ENCODE measurements around the gene JAKMIP2. TPM values are rescaled to one million over a fixed set of nuclear protein-coding genes. Genes with fewer than 3 reads are reported as not detected.

Gene JAKMIP2
- total and polyA plus RNA-seq, 2 donors (not counting 3 experiments of a cell fraction or from before 2014, with no cell fraction given), result not detected

DNA sequence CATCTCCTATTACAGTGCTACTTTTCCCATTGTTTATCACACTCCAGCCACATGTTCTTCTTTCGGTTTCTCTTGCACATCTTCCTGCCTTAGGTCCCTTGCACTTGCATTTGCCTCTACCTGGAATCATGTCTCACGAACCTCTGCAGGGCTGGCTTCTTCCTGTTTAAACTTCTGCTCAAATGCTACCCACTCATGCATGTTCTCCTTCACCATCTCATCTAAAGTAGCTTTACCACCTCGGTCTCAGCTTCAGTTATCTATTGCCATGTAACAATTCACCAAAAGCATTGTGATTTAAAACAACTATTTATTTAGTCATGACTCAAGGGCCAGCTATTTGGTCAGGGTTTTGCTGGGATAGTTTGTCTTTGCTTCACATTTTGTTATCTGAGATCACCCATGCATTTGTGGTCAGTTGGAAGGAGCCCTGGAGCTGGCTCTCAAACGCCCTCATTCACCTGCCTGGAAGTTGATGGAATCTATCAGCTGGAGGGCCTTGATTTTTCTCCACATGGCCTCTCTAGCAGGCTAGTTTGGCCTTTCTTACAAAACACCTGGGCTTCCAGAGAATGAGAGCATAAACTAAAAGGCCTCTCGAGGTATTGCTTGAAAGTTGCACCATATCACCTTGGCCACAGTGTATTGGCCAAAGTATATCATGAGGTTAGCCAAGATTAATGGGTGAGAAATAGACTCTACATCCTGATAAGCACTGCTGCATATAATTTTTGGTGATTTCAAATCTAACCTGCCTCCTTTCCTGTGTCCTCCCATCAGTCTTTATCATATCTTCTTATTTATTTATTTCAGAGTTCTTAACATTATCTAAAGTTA, 27.5 kb upstream of the JAKMIP2 start:
- TF ChIP-seq POLR2AphosphoS5 (IDR thresholded peaks at IDR 0.05; ENCODE audit: insufficient read depth, low read depth, low read length) (no peak), MYC (IDR thresholded peaks at IDR 0.05; ENCODE audit: low read depth, low read length) (no peak), GATA2 (IDR thresholded peaks at IDR 0.05; ENCODE audit: insufficient read depth, insufficient read length, low read depth, low read length) (no peak), JUN (IDR thresholded peaks at IDR 0.05; ENCODE audit: borderline replicate concordance, insufficient read depth, insufficient read length, low read depth) (no peak), FOS (IDR thresholded peaks at IDR 0.05; ENCODE audit: borderline replicate concordance, insufficient read depth, low read length) (no peak), EZH2 (IDR thresholded peaks at IDR 0.05; ENCODE audit: borderline replicate concordance, low read depth, low read length, severe bottlenecking) (no peak), POLR2A (IDR thresholded peaks at IDR 0.05; ENCODE audit: low read depth, low read length) (no peak), MAX (IDR thresholded peaks at IDR 0.05; ENCODE audit: insufficient read depth, insufficient read length) (no peak), CTCF (IDR thresholded peaks at IDR 0.05; ENCODE audit: extremely low read depth in 1 of 2, insufficient read depth in 1 of 2, low read depth in 1 of 2, low read length in 2 of 2) (no peak)
- Histone ChIP-seq H3K9me3 (replicated peaks; ENCODE audit: control insufficient read depth, insufficient read depth, low read length) (no peaks in the 10 kb centered on the region), H3K79me2 (ENCODE audit: control insufficient read depth, insufficient read depth, low read length) (no peaks in the 10 kb centered on the region), H3K4me3 (replicated peaks in 1 of 3; ENCODE audit: insufficient read depth in 1 of 3, low read depth in 1 of 3, low read length in 3 of 3) (no peak overlapping the region), H3K9ac (replicated peaks; ENCODE audit: extremely low read depth, insufficient read depth, low read length) (no peak overlapping the region), H3K27me3 (ENCODE audit: control insufficient read depth in 2 of 2, insufficient read depth in 2 of 2, low read length in 2 of 2) (no peaks in the 10 kb centered on the region), H4K20me1 (replicated peaks; ENCODE audit: control insufficient read depth, extremely low read depth, insufficient read depth, low read length) (no peaks in the 10 kb centered on the region), H3K27ac (ENCODE audit: insufficient read depth, low read depth, low read length) (no peak overlapping the region), H3K4me2 (ENCODE audit: insufficient read depth, low read length) (no peak overlapping the region), H2AFZ (ENCODE audit: low read depth, low read length) (no peak overlapping the region), H3K4me1 (ENCODE audit: control insufficient read depth, extremely low read depth, insufficient read depth, low read length) (no peaks in the 10 kb centered on the region), H3K9me1 (replicated peaks; ENCODE audit: control insufficient read depth, extremely low read depth, insufficient read depth, low read length) (no peaks in the 10 kb centered on the region), H3K36me3 (ENCODE audit: control insufficient read depth in 2 of 2, extremely low read depth in 1 of 2, insufficient read depth in 2 of 2, low read length in 2 of 2) (no peaks in the 10 kb centered on the region)
- POLR2A ChIA-PET, result no interaction called here
- BruUV-seq (replicated peaks), result no TSS peak
- intact Hi-C loops (cut with micrococcal nuclease), result no loop called here
- FAIRE-seq (no peak), DNase-seq (ENCODE audit: low read depth, low spot score) (no peak)
- CTCF ChIA-PET, result interaction anchor here (1.1 to 4.1 kb wide), 2 partner anchors 13 to 182 kb away, joined by 3 to 11 read pairs; no protein-coding TSS in a partner anchor
- dilution Hi-C loops (cut with MboI; ENCODE audit: extremely low pct_ligation_motif_present, low sequenced_read_pairs), result no loop called here
